Fibroblast of lung (primary cell): ENCODE data around the gene PRR5L.

Source experiments
- CTCF ChIP-seq, 2 donors: IDR thresholded peaks in 1 of 2; conservative IDR thresholded peaks in 1 of 2; 1 replicate in 1 of 2; 2 replicates in 1 of 2; pipeline ENCODE4 v1.5.1; 2011 to 2012; ENCODE audit warnings: low read length in 2 of 2, control low read depth in 1 of 2, inconsistent platforms in 1 of 2, low read depth in 1 of 2, mild to moderate bottlenecking in 1 of 2
- EZH2 ChIP-seq: IDR thresholded peaks from 2 replicates; pipeline ENCODE4 v1.5.1; 2012; ENCODE audit warnings: low read length, control low read depth, mild to moderate bottlenecking; ENCODE audit errors: missing control alignments

GRCh38 chr11:36437413-36437812 lies 141.3 kb downstream of the PRR5L start:
- TF ChIP-seq CTCF (conservative IDR thresholded peaks at IDR 0.05 in 1 of 2, IDR thresholded peaks at IDR 0.05 in 1 of 2; ENCODE audit: low read depth in 1 of 2, low read length in 2 of 2) = no peak
- no peak for TF ChIP-seq EZH2
